ENCODE results near the gene TRIP13.

The TRIP13 gene

GRCh38 chr5:854966-855743 is 37.5 kb upstream of the TRIP13 start:
- DNase-seq (ENCODE audit: insufficient read length, low spot score) (no peak), FAIRE-seq (no peak)

GRCh38 chr5:855771-856530 is 36.7 kb upstream of the TRIP13 start:
- FAIRE-seq (no peak), DNase-seq (ENCODE audit: insufficient read length, low spot score) (no peak)

GRCh38 chr5:856531-857425 is 35.9 kb upstream of the TRIP13 start:
- FAIRE-seq (no peak), DNase-seq (ENCODE audit: insufficient read length, low spot score) (no peak)

GRCh38 chr5:858726-859125 is 34.0 kb upstream of the TRIP13 start:
- DNase-seq (ENCODE audit: insufficient read length, low spot score) (no peak), FAIRE-seq (no peak)

GRCh38 chr5:859391-859790 is 33.3 kb upstream of the TRIP13 start:
- DNase-seq (ENCODE audit: insufficient read length, low spot score), result no peak
- no peak for FAIRE-seq

GRCh38 chr5:859798-860296 is 32.8 kb upstream of the TRIP13 start:
- FAIRE-seq (no peak), DNase-seq (ENCODE audit: insufficient read length, low spot score) (no peak)

- FAIRE-seq (no peak), DNase-seq (ENCODE audit: insufficient read length, low spot score) (no peak)
These were observed 32.1 kb upstream of the TRIP13 start for GRCh38 chr5:860506-861150.

- FAIRE-seq (no peak), DNase-seq (ENCODE audit: insufficient read length, low spot score) (no peak)
These were observed 31.0 kb upstream of the TRIP13 start for GRCh38 chr5:861442-862366.

- DNase-seq (ENCODE audit: insufficient read length, low spot score) (no peak), FAIRE-seq (no peak)
These were observed 30.1 kb upstream of the TRIP13 start for GRCh38 chr5:862367-863243.

- FAIRE-seq (no peak), DNase-seq (ENCODE audit: insufficient read length, low spot score) (no peak)
These were observed 29.4 kb upstream of the TRIP13 start for GRCh38 chr5:863244-863805.

- FAIRE-seq, result no peak
- no peak for DNase-seq (ENCODE audit: insufficient read length, low spot score)
These were observed 28.1 kb upstream of the TRIP13 start for GRCh38 chr5:864492-865167.

GRCh38 chr5:865168-865521 is 27.5 kb upstream of the TRIP13 start:
- FAIRE-seq, result no peak
- DNase-seq (ENCODE audit: insufficient read length, low spot score), result no peak

GRCh38 chr5:865771-866170 is 26.9 kb upstream of the TRIP13 start:
- DNase-seq (ENCODE audit: insufficient read length, low spot score) (no peak), FAIRE-seq (no peak)

GRCh38 chr5:867300-867870 is 25.3 kb upstream of the TRIP13 start:
- DNase-seq (ENCODE audit: insufficient read length, low spot score), result no peak
- no peak for FAIRE-seq

- no peak for DNase-seq (ENCODE audit: insufficient read length, low spot score)
- no peak for FAIRE-seq
These were observed 24.1 kb upstream of the TRIP13 start for GRCh38 chr5:868428-869135.

GRCh38 chr5:870956-871355 is 21.7 kb upstream of the TRIP13 start:
- DNase-seq (ENCODE audit: insufficient read length, low spot score) (no peak), FAIRE-seq (no peak)
